ENCODE data around the gene PLIN3. TPM values are rescaled to one million over a fixed set of nuclear protein-coding genes. Genes with fewer than 3 reads are reported as not detected.

Gene PLIN3
- total RNA-seq, 1 experiment from 2014 or later, result 207 TPM

DNA sequence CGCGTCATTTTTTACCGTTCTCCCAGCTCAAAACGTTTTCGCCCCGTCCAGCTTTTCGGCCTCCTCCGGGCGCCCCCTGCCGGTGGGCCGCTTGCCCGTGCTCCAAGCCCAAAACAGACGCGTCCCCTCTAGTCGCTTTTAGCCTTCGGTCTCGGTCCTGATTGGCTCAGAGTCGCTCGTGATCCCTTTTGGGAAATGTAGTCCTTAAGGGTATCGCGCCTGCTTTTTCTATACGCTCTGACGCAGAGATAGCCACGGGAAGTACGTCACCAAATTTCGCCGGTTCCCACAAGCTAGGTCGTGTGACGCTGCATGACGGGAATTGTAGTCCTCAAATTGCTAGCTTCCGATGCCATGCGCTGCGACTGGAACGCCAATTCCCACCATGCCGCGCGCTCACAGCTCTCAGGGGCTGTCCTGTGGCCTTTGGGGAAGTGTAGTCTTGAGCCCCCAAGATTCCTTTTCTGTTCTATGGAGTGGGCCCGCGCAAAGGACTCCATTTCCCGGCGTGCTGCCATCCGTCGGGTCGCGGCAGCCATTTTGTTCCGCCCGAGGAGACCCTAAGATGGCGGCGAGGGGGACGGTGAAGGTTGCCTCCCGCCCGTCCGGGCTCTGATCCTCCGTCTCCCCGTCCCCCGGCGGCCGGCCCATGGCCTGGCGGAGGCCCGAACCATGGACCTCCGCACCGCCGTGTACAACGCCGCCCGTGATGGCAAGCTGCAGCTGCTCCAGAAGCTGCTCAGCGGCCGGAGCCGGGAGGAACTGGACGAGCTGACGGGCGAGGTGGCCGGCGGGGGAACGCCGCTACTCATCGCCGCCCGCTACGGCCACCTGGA, 76.1 kb downstream of the PLIN3 start, which contains the start of gene FEM1A (continued):
- TF ChIP-seq POLR2AphosphoS5 (IDR thresholded peaks at IDR 0.05; ENCODE audit: low read depth, low read length) (peak; percentile 79), CBX3 (IDR thresholded peaks at IDR 0.05; ENCODE audit: low read depth) (no peak; the same call in none of the 2 replicates), JUND (IDR thresholded peaks at IDR 0.05) (no peak), RAD21 (IDR thresholded peaks at IDR 0.05; ENCODE audit: low read depth) (peak; percentile 96), TCF7L2 (IDR thresholded peaks at IDR 0.05; ENCODE audit: borderline replicate concordance, extremely low read depth, insufficient read depth, insufficient read length) (peak; percentile 22), SRF (IDR thresholded peaks at IDR 0.05; ENCODE audit: low read depth) (peak; percentile 88)

Other genes starting within 250 kb of the PLIN3 start
- 22.2 TPM for gene TNFAIP8L1, start 228.2 kb downstream of the PLIN3 start, total RNA-seq (2021; ENCODE audit: unreplicated experiment)
- 110 TPM for gene MYDGF, start 197.3 kb downstream of the PLIN3 start, total RNA-seq (2021; ENCODE audit: unreplicated experiment)
- 67.6 TPM for gene DPP9, start 143.8 kb downstream of the PLIN3 start, total RNA-seq (2021; ENCODE audit: unreplicated experiment)
- gene FEM1A, start 75.9 kb downstream of the PLIN3 start, total RNA-seq (2021; ENCODE audit: unreplicated experiment), result 17.7 TPM
- gene TICAM1, start 36.0 kb downstream of the PLIN3 start, total RNA-seq (2021; ENCODE audit: unreplicated experiment), result 28.7 TPM
- gene ARRDC5, start 35.2 kb upstream of the PLIN3 start, total RNA-seq (2021; ENCODE audit: unreplicated experiment), result not detected
- gene UHRF1, start 41.8 kb upstream of the PLIN3 start, total RNA-seq (2021; ENCODE audit: unreplicated experiment), result 109 TPM
- 35.9 TPM for gene KDM4B, start 101.4 kb upstream of the PLIN3 start, total RNA-seq (2021; ENCODE audit: unreplicated experiment)